ENCODE results near the gene ATG16L2.

DNA sequence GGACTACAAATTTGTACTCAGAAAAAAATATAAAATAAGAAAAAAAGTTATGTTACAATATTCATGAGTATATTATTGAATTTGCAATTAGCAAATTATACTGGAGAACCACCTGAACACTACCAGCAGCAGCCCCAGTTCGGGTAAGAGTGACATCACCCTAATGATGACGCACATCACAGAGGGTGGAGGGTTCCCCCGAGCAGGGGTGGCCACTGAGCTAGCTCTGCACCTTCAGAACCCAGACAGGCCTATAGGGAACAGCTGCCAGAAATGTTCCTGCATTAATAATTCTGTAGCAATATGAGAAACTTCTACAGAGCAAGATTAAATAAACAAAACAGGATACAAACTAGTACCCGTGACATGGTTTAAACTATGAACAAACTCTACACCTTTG is 44.5 kb upstream of the ATG16L2 start:
- TF ChIP-seq, protein P1, sequence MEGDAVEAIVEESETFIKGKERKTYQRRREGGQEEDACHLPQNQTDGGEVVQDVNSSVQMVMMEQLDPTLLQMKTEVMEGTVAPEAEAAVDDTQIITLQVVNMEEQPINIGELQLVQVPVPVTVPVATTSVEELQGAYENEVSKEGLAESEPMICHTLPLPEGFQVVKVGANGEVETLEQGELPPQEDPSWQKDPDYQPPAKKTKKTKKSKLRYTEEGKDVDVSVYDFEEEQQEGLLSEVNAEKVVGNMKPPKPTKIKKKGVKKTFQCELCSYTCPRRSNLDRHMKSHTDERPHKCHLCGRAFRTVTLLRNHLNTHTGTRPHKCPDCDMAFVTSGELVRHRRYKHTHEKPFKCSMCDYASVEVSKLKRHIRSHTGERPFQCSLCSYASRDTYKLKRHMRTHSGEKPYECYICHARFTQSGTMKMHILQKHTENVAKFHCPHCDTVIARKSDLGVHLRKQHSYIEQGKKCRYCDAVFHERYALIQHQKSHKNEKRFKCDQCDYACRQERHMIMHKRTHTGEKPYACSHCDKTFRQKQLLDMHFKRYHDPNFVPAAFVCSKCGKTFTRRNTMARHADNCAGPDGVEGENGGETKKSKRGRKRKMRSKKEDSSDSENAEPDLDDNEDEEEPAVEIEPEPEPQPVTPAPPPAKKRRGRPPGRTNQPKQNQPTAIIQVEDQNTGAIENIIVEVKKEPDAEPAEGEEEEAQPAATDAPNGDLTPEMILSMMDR (IDR thresholded peaks at IDR 0.05): no peak
- no peak for TF ChIP-seq POLR2A (IDR thresholded peaks at IDR 0.05; ENCODE audit: low read length)
- TF ChIP-seq POLR2AphosphoS2 (conservative IDR thresholded peaks at IDR 0.05; ENCODE audit: low read length): no peak
- no peak for TF ChIP-seq RCOR1 (IDR thresholded peaks at IDR 0.05; ENCODE audit: low read depth, low read length)
- no peak for TF ChIP-seq ESRRA (IDR thresholded peaks at IDR 0.05; ENCODE audit: borderline replicate concordance, low read length)
- no peak for TF ChIP-seq EP300 (IDR thresholded peaks at IDR 0.05)
- TF ChIP-seq HDAC2 (IDR thresholded peaks at IDR 0.05): no peak
- TF ChIP-seq KDM1A (IDR thresholded peaks at IDR 0.05; ENCODE audit: low read depth): no peak
- TF ChIP-seq, protein P2, sequence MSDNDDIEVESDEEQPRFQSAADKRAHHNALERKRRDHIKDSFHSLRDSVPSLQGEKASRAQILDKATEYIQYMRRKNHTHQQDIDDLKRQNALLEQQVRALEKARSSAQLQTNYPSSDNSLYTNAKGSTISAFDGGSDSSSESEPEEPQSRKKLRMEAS (IDR thresholded peaks at IDR 0.05): no peak
- TF ChIP-seq ZC3H11A (IDR thresholded peaks at IDR 0.05): no peak
- no peak for TF ChIP-seq CEBPB (IDR thresholded peaks at IDR 0.05)
- TF ChIP-seq, protein P3, sequence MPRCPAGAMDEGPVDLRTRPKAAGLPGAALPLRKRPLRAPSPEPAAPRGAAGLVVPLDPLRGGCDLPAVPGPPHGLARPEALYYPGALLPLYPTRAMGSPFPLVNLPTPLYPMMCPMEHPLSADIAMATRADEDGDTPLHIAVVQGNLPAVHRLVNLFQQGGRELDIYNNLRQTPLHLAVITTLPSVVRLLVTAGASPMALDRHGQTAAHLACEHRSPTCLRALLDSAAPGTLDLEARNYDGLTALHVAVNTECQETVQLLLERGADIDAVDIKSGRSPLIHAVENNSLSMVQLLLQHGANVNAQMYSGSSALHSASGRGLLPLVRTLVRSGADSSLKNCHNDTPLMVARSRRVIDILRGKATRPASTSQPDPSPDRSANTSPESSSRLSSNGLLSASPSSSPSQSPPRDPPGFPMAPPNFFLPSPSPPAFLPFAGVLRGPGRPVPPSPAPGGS (IDR thresholded peaks at IDR 0.05): no peak

Measured in A549 (cell line).